ENCODE measurements around the gene UBE2J2. TPM values are rescaled to one million over a fixed set of nuclear protein-coding genes. Genes with fewer than 3 reads are reported as not detected.

UBE2J2 gene
- polyA plus RNA-seq, 10 donors: 34.4 to 46.8 (median 38.4) TPM

DNA sequence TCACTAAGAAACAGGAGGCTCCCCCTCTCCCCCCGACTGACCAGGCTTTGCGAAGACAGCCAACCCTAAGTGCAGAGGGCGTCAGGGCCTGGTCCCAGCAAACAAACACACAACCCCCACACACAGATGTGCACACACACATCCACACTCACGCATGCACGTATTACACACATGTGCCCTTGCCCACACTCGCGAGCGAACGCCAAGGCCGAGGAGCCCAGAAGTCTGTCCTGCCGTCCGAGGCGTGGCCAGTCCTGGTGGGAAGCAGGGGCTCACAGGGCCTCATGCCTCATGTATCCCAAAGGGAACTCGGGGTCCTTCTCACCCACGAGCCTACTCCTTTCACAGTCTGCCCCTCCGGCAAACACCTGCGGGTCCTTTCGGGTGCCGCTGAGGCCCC, 43.9 kb downstream of the UBE2J2 start:
- DNase-seq: no peak

DNA sequence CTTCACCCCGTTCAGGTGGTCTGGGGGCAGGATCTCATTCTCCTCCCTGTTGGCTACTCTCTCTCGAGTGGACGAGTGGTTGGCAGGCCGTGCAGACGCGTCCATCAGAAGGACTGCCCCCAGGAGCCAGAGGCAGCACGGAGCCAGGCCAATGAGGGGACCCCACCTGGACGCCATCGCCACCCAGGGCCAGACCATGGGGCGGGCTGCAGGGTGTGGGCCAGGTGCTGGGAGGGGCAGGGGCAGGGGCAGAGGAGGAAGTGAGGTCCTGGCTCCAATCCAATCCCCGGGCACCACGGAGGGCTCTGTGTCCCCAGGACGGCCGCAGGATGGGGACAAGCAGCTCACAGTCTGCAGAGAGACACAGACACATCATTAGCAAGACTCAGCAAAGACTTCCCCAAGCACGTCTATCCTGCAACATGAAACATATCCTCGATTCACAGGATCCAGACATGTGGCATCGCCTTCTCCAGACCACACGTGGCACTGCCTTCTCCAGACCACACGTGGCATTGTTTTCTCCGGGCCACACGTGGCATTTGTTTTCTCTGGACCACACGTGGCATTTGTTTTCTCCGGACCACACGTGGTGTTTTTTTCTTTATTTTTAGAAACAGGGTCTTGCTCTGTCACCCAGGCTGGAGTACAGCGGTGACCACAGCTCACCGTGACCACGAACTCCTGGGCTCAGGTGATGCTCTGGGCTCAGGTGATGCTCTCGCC, 44.9 kb downstream of the UBE2J2 start:
- DNase-seq: no peak

- DNase-seq: no peak
Measured at GRCh38 chr1:1228187-1228586, 45.5 kb downstream of the UBE2J2 start.

- DNase-seq: no peak
Measured at GRCh38 chr1:1227386-1227785, 46.3 kb downstream of the UBE2J2 start.

DNA sequence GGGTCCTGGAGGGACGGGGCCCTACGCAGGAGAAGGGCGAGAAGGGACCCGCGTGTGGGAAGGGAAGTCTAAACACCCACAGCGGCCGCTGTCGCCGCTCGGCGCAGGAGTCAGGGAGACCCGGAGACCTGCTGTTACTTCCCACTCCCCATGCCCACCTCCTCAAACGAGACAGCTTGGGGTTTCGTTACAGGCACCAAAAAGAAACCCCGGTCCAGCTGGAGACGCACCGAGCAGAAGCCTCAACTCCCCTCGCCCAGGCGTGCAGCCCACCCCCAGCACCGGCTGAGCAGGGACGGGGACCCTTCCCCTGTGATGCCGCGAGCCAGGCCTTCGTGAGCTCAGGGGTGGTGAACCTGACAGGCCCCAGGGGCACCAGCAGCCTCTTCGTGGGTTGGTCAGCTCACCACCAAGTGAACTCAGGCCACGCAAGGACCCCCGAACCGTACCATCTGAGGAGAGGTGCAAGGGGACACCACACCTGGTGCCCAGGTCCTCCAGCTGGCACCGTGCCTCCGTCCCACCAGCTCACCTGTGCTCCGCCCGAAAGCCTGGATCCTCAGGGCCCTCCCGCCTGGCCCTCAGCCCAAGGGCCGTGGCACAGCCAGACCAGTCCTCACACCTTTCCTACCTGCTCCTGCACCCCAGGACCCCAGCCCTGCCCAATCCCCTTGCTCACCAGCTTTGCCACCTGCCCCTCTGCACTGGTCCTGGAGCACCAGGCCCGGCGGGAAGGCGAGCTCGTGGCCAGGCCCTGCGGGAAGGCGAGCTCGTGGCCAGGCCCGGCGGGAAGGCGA, 46.9 kb downstream of the UBE2J2 start:
- no peak for DNase-seq

DNA sequence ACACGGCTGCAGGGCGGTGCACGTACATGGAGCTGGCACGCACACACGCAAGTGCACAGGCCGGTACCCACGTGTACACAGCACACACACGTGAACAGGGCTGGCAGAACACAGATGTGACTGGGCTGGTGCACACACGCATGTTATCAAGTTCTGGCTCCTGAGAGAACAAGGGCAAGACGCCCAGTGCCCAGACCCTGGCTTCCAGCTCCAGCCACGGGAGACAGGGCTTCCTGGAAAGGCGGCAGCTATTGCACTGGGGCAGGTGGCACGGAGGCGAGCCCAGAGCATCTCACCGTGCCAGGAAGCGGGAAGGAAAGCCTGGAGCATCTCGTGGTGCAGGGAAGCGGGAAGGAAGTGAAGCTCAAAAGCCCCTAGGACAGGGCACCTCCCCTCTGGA, 47.7 kb downstream of the UBE2J2 start:
- DNase-seq: no peak

GRCh38 chr1:1225238-1225845, 48.3 kb downstream of the UBE2J2 start:
- DNase-seq: no peak

DNA sequence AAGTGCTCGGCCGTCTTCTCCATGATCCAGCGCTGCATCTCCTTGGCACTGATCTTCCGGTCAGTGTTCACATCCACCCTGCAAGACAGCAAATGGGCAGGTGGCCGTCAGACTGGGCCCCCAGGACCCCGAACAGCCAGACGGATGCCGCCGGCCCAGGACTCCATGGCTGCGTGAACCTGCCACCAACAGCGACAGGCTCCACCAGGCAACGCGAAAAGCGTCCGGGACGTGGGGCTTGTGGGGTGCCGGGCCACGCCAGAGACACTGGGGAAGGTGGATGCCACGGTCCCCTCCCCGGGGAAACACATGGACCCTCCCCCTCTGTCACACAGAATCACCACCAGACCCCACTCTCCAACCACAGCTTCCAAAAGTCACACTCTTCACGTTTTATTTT, 49.8 kb downstream of the UBE2J2 start:
- no peak for DNase-seq

DNA sequence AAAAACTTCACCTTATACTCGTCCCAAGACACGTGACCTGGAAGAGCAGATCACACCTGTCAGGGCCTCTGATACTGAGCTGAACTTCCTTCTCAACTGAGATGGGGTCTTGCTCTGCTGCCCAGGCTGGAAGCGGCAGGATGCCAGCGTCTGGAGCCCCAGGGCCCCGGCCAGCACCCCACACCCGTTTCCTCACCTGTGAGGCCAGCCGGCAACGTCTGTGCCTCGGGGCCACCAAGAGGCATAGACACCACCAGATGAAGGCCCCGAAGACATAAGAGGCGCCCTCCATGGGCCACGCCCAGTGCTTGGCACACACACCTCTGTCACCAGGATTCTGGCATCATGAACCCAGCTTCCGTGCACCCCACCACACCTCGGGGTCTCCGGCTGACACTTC, 50.3 kb downstream of the UBE2J2 start:
- DNase-seq: no peak

- no peak for DNase-seq
Measured at GRCh38 chr1:1222575-1223225, 51.0 kb downstream of the UBE2J2 start.

GRCh38 chr1:1221887-1222574, 51.6 kb downstream of the UBE2J2 start:
- DNase-seq: no peak

GRCh38 chr1:1220197-1220596, 53.5 kb downstream of the UBE2J2 start:
- no peak for DNase-seq

DNA sequence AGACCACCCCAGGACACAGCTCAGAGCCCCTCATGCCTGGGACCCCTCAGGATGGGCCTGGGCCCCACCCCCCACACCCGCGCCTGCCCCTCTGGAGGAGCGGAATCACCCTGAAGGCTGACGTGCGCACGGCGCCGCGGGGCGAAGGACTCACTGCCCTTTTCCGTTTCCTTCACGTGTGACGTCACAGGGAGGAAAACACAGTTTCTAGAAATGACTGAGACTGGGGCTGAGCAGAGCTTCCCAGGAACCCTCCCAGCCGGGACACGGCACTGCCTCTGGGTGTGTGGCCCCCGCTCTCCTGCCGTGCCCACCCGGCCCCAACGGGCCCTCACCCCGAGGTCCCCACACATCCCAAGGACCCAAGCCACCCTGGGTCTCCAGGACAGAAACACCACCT, 54.3 kb downstream of the UBE2J2 start:
- no peak for DNase-seq

- DNase-seq: no peak
Measured at GRCh38 chr1:1218524-1219200, 55.0 kb downstream of the UBE2J2 start.

DNA sequence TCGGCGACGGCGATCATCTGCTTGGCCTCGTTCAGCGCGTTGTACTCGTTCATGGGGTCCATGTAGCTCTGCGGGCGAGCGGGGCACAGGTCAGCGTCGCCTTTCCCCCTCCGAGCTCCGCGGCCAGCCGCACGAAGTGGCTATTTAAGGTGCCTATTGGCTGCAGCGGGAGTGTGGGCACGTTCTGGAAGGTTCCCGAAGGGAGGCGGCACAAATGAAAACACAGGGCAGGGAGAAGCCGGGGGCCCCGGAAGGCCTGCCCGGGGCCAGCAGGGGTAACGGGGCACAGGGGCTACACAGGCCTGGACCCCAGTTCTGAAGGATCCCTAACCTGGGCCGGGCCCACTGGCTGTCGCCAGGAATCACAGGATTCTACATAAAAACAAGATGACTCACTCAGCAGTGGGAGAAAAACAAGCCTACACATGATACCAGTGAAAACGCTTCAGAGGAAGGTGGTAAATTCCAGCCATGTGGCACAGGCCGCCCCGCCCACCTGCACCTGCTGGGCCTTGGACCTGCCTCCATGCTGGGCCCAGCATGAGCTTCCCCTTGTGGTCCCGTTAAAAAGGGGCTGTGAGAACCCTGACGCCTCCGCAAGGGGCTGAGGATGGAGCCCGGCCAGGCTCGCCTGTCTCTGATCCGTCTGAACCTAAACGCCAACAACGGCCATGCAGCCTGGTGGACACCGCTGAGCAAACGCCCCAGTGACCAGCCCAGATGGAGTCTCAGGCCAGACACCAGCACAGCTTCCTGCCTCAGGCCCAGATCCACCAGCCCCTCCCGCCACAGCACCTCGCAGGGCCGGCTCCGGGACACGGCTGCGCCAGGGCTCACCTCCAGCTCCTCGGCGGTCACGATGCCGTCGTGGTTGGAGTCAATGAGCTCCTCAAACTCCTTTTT, 55.8 kb downstream of the UBE2J2 start:
- DNase-seq: no peak

DNA sequence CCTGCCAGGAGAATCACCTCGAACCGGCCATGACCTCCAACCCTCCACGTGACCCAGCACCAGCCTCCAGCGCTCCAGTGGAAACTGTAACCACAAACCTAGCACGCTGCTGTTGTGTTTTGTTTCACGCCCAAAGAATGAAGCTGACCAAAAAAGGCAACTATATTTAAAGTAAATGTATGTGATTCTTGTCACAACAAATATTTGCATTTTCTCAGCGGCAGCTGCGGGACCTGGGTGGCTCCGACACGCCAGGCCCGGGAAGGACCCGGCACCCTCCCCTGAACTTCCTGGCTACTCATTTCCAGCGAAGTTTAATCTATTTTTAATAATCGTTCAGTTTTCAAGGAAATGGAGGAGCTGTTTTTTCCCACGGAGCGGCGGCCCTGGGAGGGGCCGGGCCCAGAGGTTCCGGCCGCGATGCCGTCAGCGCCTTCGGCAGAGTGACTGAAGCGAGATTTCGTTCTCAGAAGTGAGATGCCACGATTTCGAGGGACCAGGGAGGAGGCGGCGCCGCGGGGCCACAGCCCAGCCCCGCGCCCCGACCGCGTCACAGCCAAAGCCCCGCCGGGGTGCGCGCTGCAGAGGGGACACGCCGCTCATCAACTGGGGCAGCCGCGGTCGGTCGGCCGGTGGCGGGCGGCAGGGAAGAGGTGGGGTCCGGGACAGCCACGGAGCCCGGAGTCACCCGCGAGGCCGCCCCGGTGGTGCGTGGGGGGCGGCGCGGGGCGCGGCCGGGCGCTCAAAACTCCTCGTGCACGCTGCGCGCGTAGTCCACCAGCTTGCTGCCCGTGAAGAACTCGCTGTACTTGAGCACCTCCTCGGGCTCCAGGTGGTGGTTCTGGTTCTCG, 56.7 kb downstream of the UBE2J2 start:
- DNase-seq: no peak

DNA sequence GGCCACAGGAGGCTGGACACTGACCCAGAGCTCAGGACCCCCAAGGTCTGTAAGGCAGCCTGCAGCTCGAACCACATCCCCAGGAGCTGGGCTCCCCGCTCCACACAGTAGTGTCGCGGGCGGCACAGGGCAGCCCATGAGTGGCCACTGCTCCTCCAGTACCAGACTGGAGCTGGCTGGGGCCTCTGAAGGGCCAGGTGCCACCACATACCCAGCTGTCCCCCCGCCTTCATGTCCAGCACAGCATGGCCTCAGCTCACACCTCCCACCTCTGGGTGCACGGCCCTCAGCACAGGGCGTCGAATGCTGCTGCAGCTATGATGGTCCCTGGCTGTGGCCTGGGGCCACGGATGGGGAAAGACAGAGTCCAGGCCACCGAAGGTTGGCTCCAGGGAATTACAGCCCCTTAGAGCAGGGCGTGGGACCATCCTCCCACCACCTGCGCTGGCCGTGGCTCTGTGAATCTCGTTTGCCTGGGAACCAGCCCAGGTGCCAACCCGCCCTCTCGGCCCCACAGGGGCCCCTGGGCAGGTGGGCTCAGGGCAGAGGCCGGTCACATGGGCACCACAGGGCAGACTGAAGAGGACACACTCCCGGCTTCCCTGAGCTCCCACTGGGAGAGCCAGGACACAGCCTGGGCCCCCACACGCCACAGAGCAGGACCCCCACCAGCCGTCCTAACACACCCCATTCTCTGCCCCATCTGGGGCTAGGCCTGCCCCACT, 57.6 kb downstream of the UBE2J2 start:
- DNase-seq: no peak

GRCh38 chr1:1215080-1215676, 58.5 kb downstream of the UBE2J2 start:
- no peak for DNase-seq
